SK-MEL-5 (cell line): ENCODE data around the gene FBXW12. TPM values are rescaled to one million over a fixed set of nuclear protein-coding genes. Genes with fewer than 3 reads are reported as not detected.

Source experiments
- DNase-seq: peaks from one replicate; pipeline ENCODE4 v3.0.0-alpha.2; 2016; ENCODE audit warnings: low read depth, low spot score
- in situ Hi-C: cut with HindIII; loops from 2 replicates; pipeline ENCODE4 v1.10.0; 2016; ENCODE audit warnings: low sequenced_read_pairs, high pct_unique_total_duplicates, low pct_unique_long_range_greater_than_20kb
- total RNA-seq: library from RNA; depleted of rRNA; stranded (reverse); fragments of >200 nt; shearing (Covaris generic); gene quantifications from 2 replicates; pipeline ENCODE4 v1.2.3, GENCODE V29; 2014

The FBXW12 gene
- total RNA-seq, 1 experiment from 2014 or later = not detected

DNA sequence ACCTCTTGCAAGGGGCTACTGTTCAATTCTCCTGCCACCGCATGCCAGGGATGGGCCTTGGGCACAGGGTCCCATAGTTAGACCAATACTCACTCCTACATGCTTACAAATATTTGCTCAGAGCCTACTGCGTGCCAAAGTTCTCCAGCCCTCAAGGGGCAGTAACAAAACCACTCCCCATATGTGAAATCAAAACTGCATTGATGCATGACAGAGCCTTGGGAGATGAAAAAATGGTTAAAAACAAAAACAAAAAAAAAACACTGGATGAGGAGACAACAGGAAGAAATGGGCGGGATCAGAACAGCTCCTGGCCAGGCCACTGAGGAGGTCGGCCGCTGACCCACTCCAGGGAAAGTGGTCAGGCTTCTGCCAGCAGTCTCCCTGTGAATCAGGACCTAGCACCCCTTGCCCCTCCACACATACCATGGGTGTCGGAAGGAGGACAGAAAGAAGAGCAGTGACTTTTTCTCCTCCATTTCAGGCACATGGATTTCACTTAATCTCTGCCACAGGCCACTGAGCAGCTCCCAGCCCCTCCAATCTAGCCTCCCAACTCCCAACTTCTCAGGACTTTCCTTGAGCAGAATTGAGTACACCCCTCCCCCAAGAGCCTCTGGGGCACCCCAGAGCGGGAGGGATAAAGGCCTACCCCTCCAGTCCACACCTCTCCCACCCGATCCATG is 55.1 kb downstream of the FBXW12 start:
- DNase-seq = no peak
- in situ Hi-C loops = no loop called here

DNA sequence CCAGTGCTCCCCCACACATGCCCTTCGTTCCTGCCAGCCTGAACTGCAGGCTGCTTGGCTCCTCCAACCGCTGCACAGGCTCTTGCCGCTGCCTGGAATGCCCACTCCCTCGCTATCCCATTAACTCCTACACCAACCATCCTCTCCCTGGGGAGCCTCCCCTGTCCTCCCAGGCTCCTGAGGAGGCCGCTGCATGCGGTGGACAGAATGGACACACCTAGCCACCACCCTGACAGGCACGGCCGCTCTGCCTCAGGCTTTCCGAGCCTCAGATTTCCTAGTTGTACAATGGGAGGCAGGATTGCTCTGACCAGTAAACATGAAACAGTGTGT is 55.6 kb downstream of the FBXW12 start:
- DNase-seq = no peak
- in situ Hi-C loops = no loop called here

- DNase-seq = no peak
- in situ Hi-C loops = no loop called here
Measured at GRCh38 chr3:48428088-48428571, 56.1 kb downstream of the FBXW12 start.

DNA sequence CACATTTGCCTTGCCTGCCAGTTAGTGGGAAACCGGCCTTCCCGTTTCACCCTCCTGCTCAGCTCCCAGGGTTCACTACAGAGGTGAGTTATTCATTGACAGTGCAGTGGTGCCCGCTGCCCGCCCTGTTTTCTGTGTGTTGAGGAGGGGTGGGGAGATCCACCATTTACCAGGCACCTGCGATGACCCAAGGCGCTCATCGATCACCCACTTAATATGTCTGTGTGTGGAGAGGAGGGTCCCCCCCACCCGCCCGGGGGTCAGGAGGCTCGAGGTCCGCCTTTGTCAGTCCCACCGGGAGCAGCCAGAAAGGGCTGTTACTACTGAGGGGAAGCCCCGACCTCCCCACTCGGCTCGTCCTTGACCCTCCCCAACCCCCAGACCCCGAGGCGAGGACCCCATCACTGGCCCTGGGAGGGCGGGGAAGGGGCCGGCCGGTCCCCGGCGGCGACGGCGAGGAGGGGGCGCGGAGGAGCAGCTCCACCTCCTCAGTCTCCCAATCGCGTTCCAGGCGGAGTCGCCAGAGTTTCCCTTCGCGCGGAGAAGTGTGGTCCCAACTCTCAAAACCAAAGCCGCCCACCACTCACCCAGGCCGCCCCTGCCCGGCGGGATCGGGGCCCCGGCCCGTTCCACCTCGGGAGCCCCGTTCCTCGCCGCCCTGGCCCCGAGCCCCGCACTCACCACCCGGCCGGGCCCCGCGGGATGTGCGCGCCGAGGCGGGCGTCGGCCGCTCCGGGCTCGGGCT is 56.7 kb downstream of the FBXW12 start:
- in situ Hi-C loops = no loop called here
- DNase-seq = no peak

- in situ Hi-C loops = no loop called here
- no peak for DNase-seq
Measured at GRCh38 chr3:48429317-48429959, 57.4 kb downstream of the FBXW12 start.

DNA sequence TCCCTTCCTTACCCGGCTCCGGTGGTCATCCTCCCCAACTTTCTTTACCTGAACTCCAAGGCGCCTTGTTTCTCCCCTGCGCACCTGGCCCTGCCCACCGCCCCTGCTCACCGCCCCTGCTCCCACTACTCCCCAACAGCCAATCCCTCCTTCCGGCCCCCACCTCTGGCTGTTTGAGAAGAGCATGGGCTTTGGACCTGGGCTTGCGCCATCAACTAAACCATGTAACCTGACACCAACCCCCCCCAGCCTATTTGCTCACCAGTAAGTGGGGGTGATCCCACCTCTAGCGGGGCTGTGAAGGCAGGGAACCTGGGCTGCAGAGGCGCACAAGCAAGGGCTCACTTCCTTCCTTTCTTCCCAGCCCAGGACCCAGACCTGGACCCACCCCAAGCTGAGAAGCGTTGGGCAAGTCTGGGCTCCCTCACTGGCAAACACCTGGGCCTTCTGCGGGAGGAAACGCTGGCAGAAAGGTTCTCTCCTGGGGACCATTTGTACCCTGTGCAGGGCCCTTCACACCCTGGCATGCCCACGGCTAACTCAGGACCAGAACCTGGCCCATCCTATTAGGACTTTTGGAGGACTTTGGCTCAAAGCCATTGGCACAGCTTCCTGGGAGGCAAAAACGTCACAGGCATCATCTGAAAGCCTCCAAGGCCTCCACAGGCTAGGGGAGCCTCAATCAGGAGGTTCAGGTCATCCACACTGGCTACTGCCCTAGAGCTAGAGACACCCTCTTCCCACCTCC is 58.1 kb downstream of the FBXW12 start, which contains the start of gene PLXNB1:
PLXNB1 (minus strand) TSS at position 127 of the 748 bp plus-strand sequence. CDS start 5,475 bp downstream, outside the sequence.
- in situ Hi-C loops = no loop called here
- no peak for DNase-seq

- DNase-seq = no peak
- in situ Hi-C loops = no loop called here
Measured at GRCh38 chr3:48430708-48431101, 58.7 kb downstream of the FBXW12 start.

DNA sequence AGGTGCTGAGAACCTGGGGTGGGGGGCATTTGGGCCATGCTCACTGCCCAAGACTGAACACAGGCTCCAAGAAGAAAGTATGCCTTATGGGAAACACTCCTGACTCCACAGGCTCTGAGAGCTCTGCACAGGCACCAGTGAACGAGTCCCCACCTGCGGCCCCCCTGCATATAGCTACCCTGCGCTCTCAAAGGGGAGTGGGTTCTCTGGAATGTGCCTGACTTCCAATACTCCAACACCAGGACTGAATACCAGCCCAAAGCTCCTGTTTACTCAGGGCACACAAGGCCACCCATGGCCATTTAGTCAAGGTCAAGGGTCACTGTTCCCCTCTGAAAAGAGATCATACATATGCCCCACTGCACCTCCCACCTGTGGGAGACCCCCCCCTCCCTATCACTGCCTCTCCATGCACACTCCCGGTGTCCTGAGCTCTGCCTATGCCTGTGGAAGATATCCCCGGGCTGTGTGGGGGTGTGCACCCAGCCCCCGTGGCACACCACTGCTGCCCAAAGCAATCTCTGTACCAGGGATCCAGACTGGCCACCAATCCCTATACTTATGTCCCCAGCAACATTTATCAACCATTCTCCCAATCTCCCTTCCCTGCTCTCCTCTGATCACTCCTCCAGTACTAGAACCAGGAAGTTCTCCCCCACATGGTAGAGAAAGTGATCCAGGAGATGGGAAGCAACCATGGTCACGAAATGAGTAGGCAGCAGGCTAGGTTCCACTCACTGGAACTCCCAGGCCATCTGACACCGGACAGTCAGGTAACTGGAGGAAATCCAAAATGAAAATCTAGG is 59.4 kb downstream of the FBXW12 start:
- no peak for DNase-seq
- in situ Hi-C loops = no loop called here

DNA sequence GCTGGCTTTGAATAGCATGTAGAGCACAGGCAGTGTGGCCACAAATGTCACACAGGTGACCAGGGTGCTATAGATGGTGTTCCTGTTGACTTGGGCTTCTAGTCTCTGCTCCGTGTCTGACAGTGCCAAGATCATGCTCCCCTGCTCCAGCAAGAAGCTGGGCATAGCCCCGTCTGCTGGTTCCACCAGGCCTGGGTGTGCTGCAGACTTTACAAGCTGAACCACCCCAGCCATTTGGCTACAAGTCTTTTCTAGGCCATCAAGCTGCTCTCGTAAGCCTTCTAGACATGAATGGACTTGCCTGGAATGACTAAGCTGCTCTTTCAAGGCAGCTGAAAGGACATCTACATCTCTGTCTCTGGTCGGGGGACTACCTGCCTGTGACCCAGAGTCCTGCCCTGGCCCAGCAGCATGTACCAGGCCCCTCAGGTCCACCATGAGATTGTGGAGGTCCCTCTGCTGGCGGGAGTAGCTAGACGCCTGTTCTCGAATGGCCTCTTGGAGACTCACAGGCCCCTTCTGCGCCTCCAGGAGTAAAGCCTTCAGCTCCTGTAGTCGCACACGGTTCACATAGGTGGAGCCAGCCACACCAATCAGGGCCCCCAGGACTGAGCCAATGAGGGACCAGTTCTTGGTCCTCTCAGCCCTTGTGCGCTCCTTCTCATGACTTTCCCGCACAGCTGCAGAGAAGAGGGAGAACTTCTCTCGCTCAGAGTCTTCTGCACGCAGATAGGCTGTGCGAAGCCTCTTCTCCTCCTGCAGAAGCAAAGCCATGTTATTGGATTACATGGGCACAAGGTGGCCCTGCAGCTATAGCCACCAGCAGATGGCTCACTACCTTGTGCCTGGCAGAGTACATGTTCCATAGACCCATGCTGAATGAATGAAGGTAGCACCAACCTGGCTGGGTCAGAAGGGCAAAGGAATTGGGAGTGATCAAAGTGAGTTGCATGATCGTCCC is 60.7 kb downstream of the FBXW12 start:
- in situ Hi-C loops = no loop called here
- DNase-seq = peak; percentile 28

GRCh38 chr3:48433472-48434118 is 61.6 kb downstream of the FBXW12 start:
- DNase-seq = no peak
- in situ Hi-C loops = no loop called here

- in situ Hi-C loops = no loop called here
- DNase-seq = no peak
Measured at GRCh38 chr3:48434591-48435222, 62.7 kb downstream of the FBXW12 start.

GRCh38 chr3:48435223-48435595 is 63.2 kb downstream of the FBXW12 start:
- DNase-seq = no peak
- in situ Hi-C loops = no loop called here

DNA sequence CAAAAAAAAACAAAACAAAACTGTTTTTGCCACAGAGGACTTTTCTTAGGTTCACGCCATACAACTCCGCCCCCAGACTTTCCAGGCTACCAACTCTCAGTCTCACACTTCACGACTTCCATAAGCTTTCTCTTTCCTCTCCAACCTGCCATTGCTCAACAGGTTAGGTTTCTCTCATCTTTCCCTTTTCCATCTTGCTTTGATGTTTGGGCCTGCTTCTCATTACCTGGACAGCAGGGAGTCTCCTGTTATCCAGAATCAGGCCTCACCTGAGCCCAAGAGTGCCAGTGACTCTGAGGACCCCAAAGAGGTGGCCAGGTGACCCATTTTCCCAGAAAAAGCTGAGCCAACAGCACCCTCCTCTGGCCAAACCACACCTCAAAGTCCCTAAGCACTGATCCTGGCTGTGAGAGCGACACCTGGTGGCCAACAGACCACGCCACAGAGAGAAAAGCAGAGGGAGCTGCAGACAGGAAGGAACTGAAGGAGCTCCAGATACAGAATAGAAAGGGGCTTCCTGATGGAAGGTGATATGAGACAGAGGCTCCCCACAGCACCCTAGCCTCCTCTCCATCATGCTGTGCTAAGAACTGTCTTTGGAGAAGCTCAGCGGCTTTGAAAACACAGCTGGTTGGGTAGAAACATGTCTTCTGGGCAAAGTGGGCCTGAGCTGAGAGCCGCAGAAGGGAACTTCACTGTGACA is 63.9 kb downstream of the FBXW12 start:
- DNase-seq = peak; percentile 90
- in situ Hi-C loops = no loop called here

GRCh38 chr3:48436477-48436787 is 64.4 kb downstream of the FBXW12 start:
- in situ Hi-C loops = no loop called here
- no peak for DNase-seq

DNA sequence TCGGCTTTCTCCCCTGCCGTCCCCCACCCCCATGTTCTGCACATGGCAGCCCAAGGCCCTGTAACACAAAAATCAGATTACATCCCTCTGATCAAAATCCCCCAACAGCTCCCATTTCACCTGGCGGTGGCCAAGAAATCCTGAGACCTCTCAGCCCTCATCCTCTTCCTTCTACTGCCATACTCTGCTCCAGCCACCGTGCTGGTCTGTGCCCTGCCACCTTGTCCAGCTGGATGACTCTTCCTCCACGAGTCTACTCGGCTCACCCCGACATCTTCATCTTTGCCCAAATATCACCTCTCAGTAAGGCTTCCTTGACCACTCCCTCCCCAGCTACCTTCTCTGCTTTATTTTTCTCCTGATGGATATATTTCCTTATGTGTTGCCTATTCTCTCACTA is 64.8 kb downstream of the FBXW12 start:
- DNase-seq = no peak
- in situ Hi-C loops = no loop called here
